ENCODE results near the gene TMEM132E. TPM values are rescaled to one million over a fixed set of nuclear protein-coding genes. Genes with fewer than 3 reads are reported as not detected.

TMEM132E gene
- total RNA-seq, 1 experiment from 2014 or later = 0.42 TPM

- Histone ChIP-seq H3K4me2 (ENCODE audit: insufficient read depth, insufficient read length, low read length) (no peak overlapping the region), H3K56ac (ENCODE audit: insufficient read length, low read depth, low read length) (no peak overlapping the region), H2AFZ (ENCODE audit: low read length) (no peak overlapping the region), H3K4ac (ENCODE audit: low read depth, low read length) (no peak overlapping the region), H3K9me3 (ENCODE audit: control insufficient read depth, low read depth, low read length) (no peaks in the 10 kb centered on the region), H3K79me2 (ENCODE audit: insufficient read depth, low read length) (no peaks in the 10 kb centered on the region), H2BK20ac (ENCODE audit: low read depth, low read length, poor library complexity, severe bottlenecking) (no peak overlapping the region), H4K20me1 (ENCODE audit: control insufficient read depth, insufficient read depth, insufficient read length) (no peaks in the 10 kb centered on the region), H4K91ac (ENCODE audit: insufficient read length, low read depth, low read length) (no peak overlapping the region), H3K23me2 (ENCODE audit: insufficient read length, low read depth, low read length, poor library complexity, severe bottlenecking) (no peaks in the 10 kb centered on the region), H2AK5ac (ENCODE audit: insufficient read length, low read length) (no peak overlapping the region), H4K5ac (ENCODE audit: insufficient read length, low read depth, low read length) (no peak overlapping the region), H4K8ac (replicated peaks; ENCODE audit: insufficient read length, low read depth, low read length) (no peak overlapping the region), H2BK5ac (ENCODE audit: insufficient read length, low read length) (no peak overlapping the region), H3K27ac (ENCODE audit: insufficient read length, low read depth, low read length) (no peak overlapping the region), H3K23ac (ENCODE audit: insufficient read length, low read depth, low read length) (no peak overlapping the region), H3K9ac (ENCODE audit: extremely low read depth, insufficient read length, low read length) (no peak overlapping the region), H3K27me3 (ENCODE audit: insufficient read depth, low read length) (no peaks in the 10 kb centered on the region), H3T11ph (ENCODE audit: low read length) (no peak overlapping the region), H3K4me1 (ENCODE audit: insufficient read depth, low read length) (peaks cover 2% of the 10 kb centered on the region; the same call in 1 of the 2 replicates), H2BK120ac (ENCODE audit: low read depth, low read length, poor library complexity, severe bottlenecking) (no peak overlapping the region), H3K79me1 (ENCODE audit: insufficient read depth, low read depth, low read length, poor library complexity, severe bottlenecking) (no peaks in the 10 kb centered on the region), H3K18ac (ENCODE audit: insufficient read length, low read depth, low read length) (no peak overlapping the region), H2BK15ac (ENCODE audit: low read depth, low read length) (no peak overlapping the region), H2BK12ac (ENCODE audit: insufficient read length, low read depth, low read length) (no peak overlapping the region), H3K14ac (ENCODE audit: insufficient read depth, low read length) (no peak overlapping the region; the same call in 1 of the 2 replicates)
- H3K27ac Mint-ChIP-seq = 0 out of 7 replicates have a peak overlapping the region, but pooled peaks of 1 of the 3 experiments have one; percentile 73
- peaks cover 76% of the 10 kb centered on the region for H3K27me3 Mint-ChIP-seq (ENCODE audit: low read depth)
- H3K9me3 Mint-ChIP-seq = no peaks in the 10 kb centered on the region; a peak in 1 of 5 replicates
- H3K4me1 Mint-ChIP-seq = peaks cover 20 to 21% of the 10 kb centered on the region in 2 experiments
- no peak for DNase-seq
- no peak overlapping the region for H3K4me3 Mint-ChIP-seq
- TF ChIP-seq CTCF (conservative IDR thresholded peaks at IDR 0.05) = no peak
- no peaks in the 10 kb centered on the region for H3K36me3 Mint-ChIP-seq (ENCODE audit: insufficient read depth in 1 of 3, low read depth in 3 of 3)
- no CpG with 5 or more reads among the region's 15 CpGs for WGBS (ENCODE audit: extremely low coverage, insufficient read length, low lambda C conversion rate)
These were observed 55.3 kb downstream of the TMEM132E start for GRCh38 chr17:34634551-34635160.
